Central memory CD4-positive, alpha-beta T cell (primary cell): ENCODE measurements around the gene DTNBP1.

Experiments used
- DNase-seq: peaks from one replicate; pipeline ENCODE4 v3.0.0; 2022

The DTNBP1 gene

DNA sequence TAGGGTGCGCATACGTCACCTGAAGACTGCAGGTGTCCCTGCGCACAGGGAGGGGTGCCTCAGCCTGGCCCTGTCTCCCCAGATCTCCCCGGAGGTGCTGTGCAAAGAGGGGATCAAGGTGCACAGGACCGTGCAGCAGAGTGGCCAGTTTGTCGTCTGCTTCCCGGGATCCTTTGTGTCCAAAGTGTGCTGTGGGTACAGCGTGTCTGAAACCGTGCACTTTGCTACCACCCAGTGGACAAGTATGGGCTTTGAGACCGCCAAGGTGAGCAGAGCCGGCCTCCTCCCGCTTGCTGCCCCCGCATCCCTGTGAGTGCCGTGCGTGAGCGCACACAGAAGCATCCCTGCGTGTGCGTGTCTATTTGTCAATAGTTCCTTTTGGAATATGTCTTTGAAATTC lies 150.7 kb downstream of the DTNBP1 start:
- DNase-seq: no peak

DNA sequence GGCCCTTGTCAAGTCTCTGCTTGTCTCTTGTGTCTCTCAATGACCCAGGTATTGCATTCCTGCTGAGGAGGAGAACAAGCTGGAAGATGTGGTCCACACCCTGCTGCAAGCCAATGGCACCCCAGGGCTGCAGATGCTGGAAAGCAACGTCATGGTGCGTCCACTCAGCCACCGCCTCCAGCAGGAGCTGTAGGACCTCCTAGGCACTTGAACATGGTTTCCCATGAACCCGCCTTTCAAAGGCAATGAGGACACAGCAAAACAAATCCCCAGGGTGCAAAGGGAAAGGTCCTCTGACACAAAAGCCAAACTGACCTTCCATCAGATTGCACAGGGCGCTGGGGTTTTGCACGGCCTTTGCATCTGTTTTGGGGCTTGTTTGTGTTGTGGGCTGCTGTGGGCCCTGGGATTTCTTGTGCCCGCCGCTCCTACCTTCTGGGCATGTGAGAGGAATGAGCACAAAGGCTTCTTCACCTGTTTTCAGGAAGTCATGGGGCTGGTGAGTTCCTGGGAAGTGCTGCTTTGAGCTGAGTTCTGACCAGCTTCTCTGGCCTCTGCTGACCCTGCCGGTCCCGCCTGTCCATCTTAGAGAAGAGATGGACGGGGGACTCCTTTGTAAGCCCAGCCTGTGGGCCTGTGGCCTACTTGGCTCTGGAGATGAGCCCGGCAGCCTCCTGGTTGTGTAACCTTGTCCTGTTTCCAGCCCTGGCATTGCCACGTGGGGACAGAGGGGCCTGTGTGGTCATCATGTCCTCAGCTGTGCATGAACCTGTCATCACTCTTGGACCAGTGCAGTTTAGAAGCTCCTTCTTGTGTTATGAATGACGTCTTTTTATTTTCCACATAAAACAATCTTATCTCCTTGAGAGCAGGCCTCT lies 151.3 kb downstream of the DTNBP1 start:
- DNase-seq: no peak

- DNase-seq: no peak
Observed at GRCh38 chr6:15510536-15511247, 152.1 kb downstream of the DTNBP1 start.

GRCh38 chr6:15510121-15510520 lies 152.7 kb downstream of the DTNBP1 start:
- DNase-seq: no peak

- no peak for DNase-seq
Observed at GRCh38 chr6:15509335-15509933, 153.4 kb downstream of the DTNBP1 start.

GRCh38 chr6:15508931-15509330 lies 153.9 kb downstream of the DTNBP1 start:
- DNase-seq: no peak

DNA sequence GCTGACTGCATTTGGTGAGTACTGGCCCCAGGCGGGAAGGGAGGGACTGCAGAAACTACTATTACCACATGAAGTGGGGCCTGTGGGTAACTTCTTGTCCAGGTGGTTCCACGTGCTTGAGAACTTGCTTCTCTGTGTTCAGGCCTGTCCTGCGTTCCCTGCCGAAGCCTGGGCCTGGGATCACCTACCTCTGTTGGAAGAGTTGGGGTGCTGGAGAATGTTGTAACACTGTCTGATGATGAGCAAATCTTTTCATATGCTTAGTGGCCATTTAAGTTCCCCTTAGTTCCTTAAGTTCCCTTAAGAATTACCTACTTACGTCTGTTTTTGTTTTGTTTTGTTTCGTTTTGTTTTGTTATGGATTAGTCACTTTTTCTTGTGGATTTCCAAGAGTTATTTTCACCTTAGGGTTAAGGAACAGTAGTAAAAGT lies 154.4 kb downstream of the DTNBP1 start:
- DNase-seq: no peak

- DNase-seq: no peak
Observed at GRCh38 chr6:15507746-15508145, 155.1 kb downstream of the DTNBP1 start.

GRCh38 chr6:15507221-15507620 lies 155.6 kb downstream of the DTNBP1 start:
- DNase-seq: no peak

- no peak for DNase-seq
Observed at GRCh38 chr6:15506066-15506465, 156.8 kb downstream of the DTNBP1 start.

DNA sequence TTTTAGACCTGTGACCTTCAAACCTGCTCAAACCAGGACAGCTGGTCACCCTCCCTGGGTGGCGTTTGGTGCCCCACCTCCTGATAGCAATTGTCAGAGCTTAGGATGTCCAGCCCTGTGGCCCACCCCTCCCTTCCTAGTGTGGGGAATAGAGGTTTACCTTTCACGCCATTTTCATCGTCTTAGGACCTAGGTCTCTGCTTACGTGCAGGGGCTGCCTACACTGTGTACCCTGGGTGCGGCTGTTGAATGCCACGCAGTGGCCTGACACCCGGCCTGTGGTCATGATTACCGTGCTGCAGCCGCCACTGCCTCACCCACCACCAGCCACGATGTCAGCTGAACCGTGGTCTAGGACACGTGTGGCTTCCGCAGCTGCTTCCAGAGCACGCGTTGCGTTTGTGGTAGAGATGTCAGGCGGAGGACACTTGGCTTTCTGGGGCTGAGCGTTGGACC lies 157.3 kb downstream of the DTNBP1 start:
- no peak for DNase-seq

GRCh38 chr6:15504581-15505350 lies 158.1 kb downstream of the DTNBP1 start:
- no peak for DNase-seq

DNA sequence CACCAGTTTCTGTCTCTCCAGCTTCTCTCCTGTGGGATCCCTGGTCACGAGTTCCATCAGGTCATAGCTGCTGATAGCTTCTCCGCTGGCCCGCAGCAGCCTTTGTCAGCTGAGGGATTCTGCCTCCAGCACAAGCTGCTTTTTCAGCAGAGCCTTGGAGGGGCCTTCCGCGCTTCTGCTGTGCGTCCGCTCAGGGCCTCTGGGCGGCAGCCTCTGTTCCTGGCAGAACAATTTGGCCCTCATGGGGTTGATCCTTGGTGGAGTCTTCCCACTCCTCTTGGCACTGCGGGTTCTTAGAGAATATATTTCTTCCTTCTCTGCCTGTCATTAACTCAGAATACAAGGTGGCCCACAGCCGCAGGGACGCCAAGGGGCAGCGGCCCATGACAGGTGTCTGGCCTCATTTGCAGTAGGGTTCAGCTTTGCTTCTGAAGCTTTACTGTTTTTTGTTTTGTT lies 158.8 kb downstream of the DTNBP1 start:
- no peak for DNase-seq

DNA sequence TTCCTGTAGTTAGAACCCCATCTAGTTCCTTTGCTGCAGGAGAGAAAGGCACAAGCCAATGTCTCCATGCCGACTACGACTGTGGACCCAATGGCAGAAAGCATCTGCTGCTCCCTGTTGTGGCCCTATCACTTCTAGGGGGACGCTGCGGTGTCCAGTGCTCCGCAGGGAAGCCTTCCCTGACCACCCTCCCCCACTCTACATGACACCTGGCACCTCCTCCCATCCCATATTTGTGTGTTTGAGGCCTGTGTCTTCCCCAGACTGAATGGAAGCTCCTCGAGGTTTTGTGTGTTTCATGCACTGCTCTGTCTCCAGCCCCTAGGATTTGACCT lies 159.5 kb downstream of the DTNBP1 start:
- no peak for DNase-seq

- DNase-seq: no peak
Observed at GRCh38 chr6:15502446-15503345, 160.1 kb downstream of the DTNBP1 start.

GRCh38 chr6:15501826-15502445 lies 160.9 kb downstream of the DTNBP1 start:
- no peak for DNase-seq

DNA sequence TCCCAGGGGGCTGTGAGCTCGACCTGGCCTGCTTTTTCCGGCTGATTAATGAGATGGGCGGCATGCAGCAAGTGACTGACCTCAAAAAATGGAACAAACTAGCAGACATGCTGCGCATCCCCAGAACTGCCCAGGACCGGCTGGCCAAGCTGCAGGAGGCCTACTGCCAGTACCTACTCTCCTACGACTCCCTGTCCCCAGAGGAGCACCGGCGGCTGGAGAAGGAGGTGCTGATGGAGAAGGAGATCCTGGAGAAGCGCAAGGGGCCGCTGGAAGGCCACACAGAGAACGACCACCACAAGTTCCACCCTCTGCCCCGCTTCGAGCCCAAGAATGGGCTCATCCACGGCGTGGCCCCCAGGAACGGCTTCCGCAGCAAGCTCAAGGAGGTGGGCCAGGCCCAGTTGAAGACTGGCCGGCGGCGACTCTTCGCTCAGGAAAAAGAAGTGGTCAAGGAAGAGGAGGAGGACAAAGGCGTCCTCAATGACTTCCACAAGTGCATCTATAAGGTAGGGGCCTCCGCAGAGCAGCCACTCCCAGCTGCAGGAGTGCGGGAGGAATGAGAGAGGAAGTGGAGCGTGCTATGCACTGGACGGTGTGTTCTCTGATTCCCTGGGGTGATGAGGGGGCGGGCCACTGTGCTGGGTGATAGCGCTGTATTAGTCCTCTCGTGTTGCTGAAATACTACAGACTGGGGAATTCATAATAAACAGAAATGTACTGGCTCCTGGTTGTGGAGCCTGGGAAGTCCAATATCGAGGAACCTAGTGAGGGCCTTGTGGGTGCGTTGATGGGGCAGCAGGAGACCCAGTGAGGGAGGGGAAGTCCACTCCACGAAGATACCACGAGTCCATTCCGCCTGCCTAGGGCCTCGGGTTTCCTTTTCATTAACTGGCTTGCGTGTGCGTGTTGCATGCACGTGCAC lies 161.7 kb downstream of the DTNBP1 start:
- no peak for DNase-seq

- no peak for DNase-seq
Observed at GRCh38 chr6:15500078-15500740, 162.6 kb downstream of the DTNBP1 start.

- DNase-seq: no peak
Observed at GRCh38 chr6:15499591-15499990, 163.2 kb downstream of the DTNBP1 start.

DNA sequence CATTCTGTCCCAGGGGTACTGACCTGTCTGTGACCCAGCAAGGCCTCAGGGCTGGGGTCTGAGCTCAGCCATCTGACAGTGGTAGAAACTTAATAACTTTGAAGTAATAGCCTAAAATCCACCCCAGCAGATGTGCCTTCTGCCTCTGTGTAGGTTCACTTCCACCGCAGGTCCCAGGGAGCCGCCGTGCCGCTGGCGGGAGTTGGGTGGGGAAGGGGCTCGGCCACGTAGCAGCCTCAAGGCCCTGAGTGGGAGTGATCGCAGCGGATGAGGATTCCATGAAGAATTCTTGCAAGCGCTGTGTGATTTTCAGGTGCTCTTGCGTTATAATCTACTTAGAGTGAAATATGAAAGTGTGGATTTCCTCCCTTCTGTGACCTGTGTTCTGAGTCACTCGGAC lies 163.7 kb downstream of the DTNBP1 start:
- no peak for DNase-seq
